ENCODE measurements around the gene WASF3.

Gene WASF3

GRCh38 chr13:26548205-26548765 lies 9.2 kb upstream of the WASF3 start:
- DNase-seq = no peak

- DNase-seq = no peak
These were observed 7.8 kb upstream of the WASF3 start for GRCh38 chr13:26549713-26550112.

- DNase-seq = no peak
These were observed 6.1 kb upstream of the WASF3 start for GRCh38 chr13:26551255-26551860.

- no peak for DNase-seq
These were observed 2.1 kb upstream of the WASF3 start for GRCh38 chr13:26555413-26555812.

GRCh38 chr13:26557051-26557392 lies 461 bp upstream of the WASF3 start:
- DNase-seq = no peak

DNA sequence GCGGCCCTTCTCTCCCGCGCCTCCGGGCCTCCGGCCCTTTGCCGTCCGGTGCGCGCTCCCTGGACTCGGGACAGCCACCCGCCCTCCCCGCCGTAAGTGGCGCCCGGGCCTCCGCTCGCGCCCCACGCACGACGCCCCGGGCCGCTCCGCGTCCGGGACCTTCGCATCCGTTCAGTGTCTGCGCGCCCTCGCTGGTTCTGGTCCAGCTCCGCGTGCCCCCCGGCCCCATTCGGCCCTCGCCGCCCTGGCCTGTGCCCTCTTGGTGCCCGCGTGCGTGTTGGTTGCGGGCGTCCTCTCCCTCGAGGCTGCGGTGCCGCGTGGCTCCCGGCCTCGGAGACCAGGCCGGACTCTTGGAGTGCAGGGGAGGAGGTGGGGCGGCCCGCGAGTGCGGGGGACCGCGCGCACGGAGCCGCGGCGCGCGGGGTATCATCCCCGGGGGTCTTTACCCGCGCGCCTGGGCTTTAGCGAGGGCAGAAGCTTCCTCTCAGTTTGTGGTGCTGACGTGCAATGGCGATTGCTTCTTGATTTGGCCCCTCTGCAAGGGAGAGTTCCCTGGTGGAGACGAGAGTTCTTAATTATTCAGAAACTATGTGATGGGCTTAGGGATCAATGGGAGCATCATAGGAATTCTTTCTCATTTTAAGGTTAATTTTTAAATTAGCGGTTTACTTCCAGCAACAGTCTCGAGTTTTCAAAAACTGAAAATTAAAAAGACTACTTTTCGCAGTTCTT lies 757 bp downstream of the WASF3 start:
- DNase-seq = no peak

- DNase-seq = no peak
These were observed 1.5 kb downstream of the WASF3 start for GRCh38 chr13:26558987-26559386.

- DNase-seq = no peak
These were observed 3.0 kb downstream of the WASF3 start for GRCh38 chr13:26560456-26560855.

DNA sequence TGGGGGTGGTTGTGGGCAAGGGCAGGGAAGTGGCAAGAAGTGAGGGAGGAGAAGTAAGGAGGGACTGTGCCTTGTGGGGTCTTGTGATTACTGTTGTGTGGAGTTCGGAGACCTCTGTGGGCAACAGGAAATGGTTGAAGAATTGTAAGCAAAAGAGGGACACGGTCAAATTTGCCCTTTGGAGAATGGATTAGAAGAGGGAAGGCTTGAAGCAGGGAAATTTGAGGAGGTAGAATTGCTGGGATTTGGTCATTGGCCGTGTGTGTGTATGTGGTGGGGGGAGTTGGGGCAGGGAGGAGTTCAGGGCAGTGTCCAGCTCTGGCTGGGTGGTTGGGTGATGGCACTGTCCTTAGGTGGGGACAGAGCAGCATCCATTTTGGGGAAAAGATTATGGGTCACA lies 3.6 kb downstream of the WASF3 start:
- DNase-seq = no peak

GRCh38 chr13:26561651-26562511 lies 4.4 kb downstream of the WASF3 start:
- no peak for DNase-seq

- no peak for DNase-seq
These were observed 5.0 kb downstream of the WASF3 start for GRCh38 chr13:26562512-26562890.

- no peak for DNase-seq
These were observed 6.2 kb downstream of the WASF3 start for GRCh38 chr13:26563713-26564112.

GRCh38 chr13:26568132-26568815 lies 10.8 kb downstream of the WASF3 start:
- DNase-seq = no peak

DNA sequence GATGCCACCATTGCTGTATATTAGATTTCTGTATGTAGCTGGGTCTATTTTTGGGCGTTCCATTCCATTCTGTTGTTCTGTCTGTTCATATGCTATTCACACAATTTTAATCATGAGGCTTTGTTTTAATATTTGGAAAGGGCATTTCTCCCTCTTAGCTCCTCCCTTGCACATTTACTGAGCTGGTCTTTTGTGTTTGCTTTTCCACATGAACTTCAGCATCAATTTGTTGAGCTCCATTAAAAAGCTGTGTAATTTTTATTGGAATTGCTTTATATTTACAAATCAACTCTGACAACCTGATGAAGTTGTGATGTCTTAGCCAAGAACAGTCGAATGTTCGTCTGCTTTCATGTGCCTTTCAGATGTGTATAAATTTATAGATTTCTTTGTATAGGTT lies 14.0 kb downstream of the WASF3 start:
- DNase-seq = no peak

DNA sequence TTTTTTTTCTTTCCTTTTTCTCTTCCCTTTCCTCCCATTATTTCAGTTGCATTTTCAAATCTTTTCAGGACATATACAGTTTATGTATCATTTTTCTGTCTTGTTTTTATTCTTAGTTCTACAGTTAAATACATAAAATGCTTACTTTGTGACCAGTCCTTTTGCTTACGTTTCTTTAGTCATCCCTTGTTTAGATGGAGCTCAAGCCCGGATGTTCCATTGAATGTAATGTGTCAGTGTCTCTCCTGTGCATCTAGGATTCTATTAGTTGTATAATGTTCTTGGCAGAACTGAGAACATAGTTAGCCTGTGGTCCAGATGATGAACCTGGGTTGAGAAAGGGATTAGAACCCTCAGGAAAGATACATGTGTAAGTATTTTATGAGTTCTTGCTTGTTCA lies 17.8 kb downstream of the WASF3 start:
- DNase-seq = no peak

DNA sequence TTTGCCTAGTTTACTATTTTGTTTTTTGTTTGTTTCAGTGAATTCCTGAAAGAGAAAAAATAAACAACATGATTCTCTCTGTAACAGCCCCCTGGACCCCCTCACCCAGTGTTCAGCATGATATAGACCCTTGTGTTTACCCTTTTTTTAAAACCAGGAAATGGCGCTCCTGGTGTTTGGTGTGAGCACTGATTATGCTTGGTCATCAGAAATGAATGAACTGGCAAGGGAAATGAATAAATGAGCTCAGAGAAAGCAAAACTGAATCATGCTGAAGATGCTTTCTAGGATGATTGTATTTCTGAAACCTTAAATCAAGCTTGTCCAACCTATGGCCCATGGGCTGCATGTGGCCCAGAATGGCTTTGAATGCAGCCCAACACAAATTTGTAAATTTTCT lies 22.1 kb downstream of the WASF3 start:
- no peak for DNase-seq

GRCh38 chr13:26583662-26584061 lies 26.2 kb downstream of the WASF3 start:
- DNase-seq = no peak

- DNase-seq = no peak
These were observed 27.2 kb downstream of the WASF3 start for GRCh38 chr13:26584713-26585112.

- DNase-seq = no peak
These were observed 27.7 kb downstream of the WASF3 start for GRCh38 chr13:26585136-26585535.

- DNase-seq = no peak
These were observed 29.8 kb downstream of the WASF3 start for GRCh38 chr13:26587251-26587650.

DNA sequence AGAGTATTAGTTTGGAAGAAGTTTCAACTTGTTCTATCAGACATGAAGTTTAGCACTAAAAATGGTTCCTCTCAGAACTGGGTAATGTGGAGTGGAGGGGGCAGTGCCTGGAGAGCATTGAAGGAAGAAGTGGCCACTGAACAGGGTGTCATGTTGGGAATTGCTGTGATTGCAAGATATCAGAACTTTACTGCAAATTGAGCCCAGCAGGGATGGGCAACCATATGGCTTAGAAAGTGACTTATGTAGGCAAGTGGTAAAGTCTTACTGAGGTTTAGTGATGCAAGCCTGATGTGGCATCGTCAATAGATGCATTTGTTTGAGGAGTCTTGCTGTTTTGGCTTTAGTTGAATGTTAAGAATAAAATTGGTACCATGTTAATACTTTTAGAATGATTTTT lies 31.7 kb downstream of the WASF3 start:
- DNase-seq = no peak

DNA sequence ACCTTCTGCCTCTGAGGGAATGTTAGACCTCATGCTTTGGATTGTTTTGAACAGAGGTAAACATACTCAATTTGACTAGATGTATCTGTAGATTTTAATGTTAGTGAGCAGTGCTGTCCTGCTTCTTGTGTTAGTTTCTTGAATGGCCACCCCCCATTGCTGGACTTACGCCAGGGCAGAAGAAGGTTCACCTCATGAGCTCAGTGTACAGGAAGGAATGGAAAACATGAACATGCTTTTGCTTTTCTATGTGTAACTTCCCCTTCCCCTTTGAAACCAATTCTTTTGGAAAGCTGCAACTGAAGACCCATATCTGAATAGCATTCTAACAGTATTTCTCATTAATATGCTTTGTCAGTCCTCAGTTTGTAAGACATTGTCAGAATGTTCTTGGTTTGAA lies 32.3 kb downstream of the WASF3 start:
- no peak for DNase-seq

DNA sequence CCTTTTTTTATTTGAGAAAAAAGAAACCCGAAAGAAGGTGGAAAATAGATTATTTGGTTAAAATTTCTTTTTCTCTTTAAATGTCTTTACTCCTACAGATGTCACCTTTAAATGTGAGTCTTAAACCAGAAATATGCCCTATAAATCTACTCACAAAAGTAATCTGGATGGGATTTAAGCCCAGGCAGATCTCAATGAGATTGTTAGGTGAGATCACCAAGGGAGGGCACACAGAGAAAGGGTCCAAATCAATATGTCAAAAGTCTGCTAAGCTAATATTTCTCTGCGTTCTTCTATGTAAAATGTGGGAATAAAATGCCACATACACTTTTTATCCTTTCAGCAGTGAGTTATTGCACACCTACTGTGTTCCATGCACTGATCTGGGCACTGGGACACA lies 32.9 kb downstream of the WASF3 start:
- DNase-seq = no peak

All from CD4-positive, alpha-beta T cell treated with Interleukin-21 for 1 hour (primary cell).